Measurements from ENCODE around the gene LAMC2. TPM values are rescaled to one million over a fixed set of nuclear protein-coding genes. Genes with fewer than 3 reads are reported as not detected.

The LAMC2 gene
- total and polyA plus RNA-seq, 9 of the 15 experiments (the other 6 are each of a cell fraction or from before 2014, with no cell fraction given) = 0.02 to 0.03 TPM; not detected in 7

DNA sequence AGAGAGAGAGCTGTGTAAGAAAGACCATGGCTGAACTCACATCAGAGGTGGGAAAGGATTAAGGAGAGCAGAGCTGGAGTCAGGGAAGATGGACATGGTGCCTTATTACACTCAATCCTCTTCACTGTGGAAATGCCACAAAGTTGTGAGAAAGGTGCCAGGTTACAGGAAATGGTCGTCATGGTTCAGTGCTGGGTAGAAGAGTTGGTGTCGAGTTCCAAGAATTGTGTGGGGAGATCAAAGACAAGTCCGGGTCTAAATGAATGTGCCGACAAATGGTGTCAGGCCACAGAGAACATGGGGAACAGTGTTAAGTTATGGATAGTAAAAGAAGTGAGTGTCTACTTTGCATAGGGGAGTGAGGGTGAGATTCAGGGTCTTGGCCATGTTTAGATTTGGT, 40.9 kb downstream of the LAMC2 start:
- H2AFZ ChIP-seq (ENCODE audit: low read depth, low read length) = no peak overlapping the region
- H3K79me2 ChIP-seq (ENCODE audit: control insufficient read depth, insufficient read depth, low read length) = no peaks in the 10 kb centered on the region
- H4K20me1 ChIP-seq (replicated peaks; ENCODE audit: control insufficient read depth, insufficient read depth, low read length) = no peaks in the 10 kb centered on the region; the same call in 1 of the 2 replicates
- DNase-seq (ENCODE audit: extremely low read depth in 1 of 4, low spot score in 3 of 4) (no peak), ATAC-seq (no peak), FAIRE-seq (no peak)
- intact Hi-C loops (cut with micrococcal nuclease) (no loop called here), in situ Hi-C loops (cut with MboI) (loop anchor here (25.0 kb wide), 1 partner anchor 265 kb away; the partner anchor contains the start of gene SHCBP1L)
- no peaks in the 10 kb centered on the region for H3K9me3 ChIP-seq (replicated peaks; ENCODE audit: control insufficient read depth, insufficient read depth, low read depth, low read length)
- H3K9me1 ChIP-seq (ENCODE audit: control insufficient read depth, insufficient read depth, low read length) = no peaks in the 10 kb centered on the region
- ChIA-PET CTCF (ENCODE audit: low intra/inter-chr PET ratio) (interaction anchor here (1.3 kb wide), 1 partner anchor 264 kb away, joined by 4 read pairs; no protein-coding TSS in a partner anchor), POLR2A (interaction anchor here (1.1 to 1.2 kb wide), 2 partner anchors 7 to 263 kb away, joined by 3 to 4 read pairs; no protein-coding TSS in a partner anchor)
- TF ChIP-seq, protein P1, sequence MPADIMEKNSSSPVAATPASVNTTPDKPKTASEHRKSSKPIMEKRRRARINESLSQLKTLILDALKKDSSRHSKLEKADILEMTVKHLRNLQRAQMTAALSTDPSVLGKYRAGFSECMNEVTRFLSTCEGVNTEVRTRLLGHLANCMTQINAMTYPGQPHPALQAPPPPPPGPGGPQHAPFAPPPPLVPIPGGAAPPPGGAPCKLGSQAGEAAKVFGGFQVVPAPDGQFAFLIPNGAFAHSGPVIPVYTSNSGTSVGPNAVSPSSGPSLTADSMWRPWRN (IDR thresholded peaks at IDR 0.05; ENCODE audit: low read depth) = no peak
- no peak for TF ChIP-seq ZNF280A (IDR thresholded peaks at IDR 0.05; ENCODE audit: low read depth, partially characterized antibody)
- TF ChIP-seq RBBP5 (IDR thresholded peaks at IDR 0.05; ENCODE audit: borderline replicate concordance, insufficient read depth, low read length, poor library complexity, severe bottlenecking) = no peak
- H3K4me2 ChIP-seq (ENCODE audit: insufficient read depth, low read length) = no peak overlapping the region
- WGBS (ENCODE audit: insufficient coverage, low coverage, missing lambda C conversion rate) = 9% methylated on average over 4 of the region's 4 CpGs
- no peaks in the 10 kb centered on the region for H3K4me1 ChIP-seq (replicated peaks in 1 of 2; ENCODE audit: control insufficient read depth in 2 of 2, insufficient read depth in 2 of 2, low read length in 2 of 2)
- no peak overlapping the region for H3K27ac ChIP-seq (ENCODE audit: extremely low read depth, low read depth, low read length)
- BruUV-seq (replicated peaks) = no TSS peak
- no peak overlapping the region for H3K9ac ChIP-seq (ENCODE audit: insufficient read depth in 1 of 2, low read depth in 2 of 2, low read length in 2 of 2)
- H3K4me3 ChIP-seq = no peak overlapping the region
- H3K27me3 ChIP-seq (ENCODE audit: control insufficient read depth in 2 of 2, insufficient read depth in 2 of 2, low read length in 2 of 2) = peaks cover under 1 to 35% of the 10 kb centered on the region in 2 experiments; a peak in 4 of 5 replicates
- no peaks in the 10 kb centered on the region for H3K36me3 ChIP-seq (ENCODE audit: control insufficient read depth, insufficient read depth, low read length)
